ENCODE results near the gene KSR2.

DNA sequence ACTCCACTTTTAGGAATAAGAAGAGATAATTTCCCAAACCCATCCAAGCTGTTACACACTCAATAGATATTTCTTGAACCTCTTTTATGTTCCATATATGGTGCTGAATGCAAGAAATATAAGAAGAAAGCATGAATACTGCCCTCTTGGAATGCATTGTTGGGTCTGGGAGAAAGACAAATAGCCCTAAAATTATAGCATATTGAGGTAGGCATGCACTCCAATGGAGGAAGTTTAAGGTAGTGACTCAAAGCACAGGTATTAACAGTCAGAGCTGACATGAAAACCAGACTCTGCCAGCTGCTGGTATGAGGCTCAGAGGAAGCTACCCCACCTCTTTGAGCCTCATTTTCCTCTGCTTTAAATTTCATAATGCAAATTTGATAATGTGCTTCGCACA is 346.0 kb downstream of the KSR2 start:
- TF ChIP-seq POLR2A (IDR thresholded peaks at IDR 0.05): no peak
- TF ChIP-seq, protein P1, sequence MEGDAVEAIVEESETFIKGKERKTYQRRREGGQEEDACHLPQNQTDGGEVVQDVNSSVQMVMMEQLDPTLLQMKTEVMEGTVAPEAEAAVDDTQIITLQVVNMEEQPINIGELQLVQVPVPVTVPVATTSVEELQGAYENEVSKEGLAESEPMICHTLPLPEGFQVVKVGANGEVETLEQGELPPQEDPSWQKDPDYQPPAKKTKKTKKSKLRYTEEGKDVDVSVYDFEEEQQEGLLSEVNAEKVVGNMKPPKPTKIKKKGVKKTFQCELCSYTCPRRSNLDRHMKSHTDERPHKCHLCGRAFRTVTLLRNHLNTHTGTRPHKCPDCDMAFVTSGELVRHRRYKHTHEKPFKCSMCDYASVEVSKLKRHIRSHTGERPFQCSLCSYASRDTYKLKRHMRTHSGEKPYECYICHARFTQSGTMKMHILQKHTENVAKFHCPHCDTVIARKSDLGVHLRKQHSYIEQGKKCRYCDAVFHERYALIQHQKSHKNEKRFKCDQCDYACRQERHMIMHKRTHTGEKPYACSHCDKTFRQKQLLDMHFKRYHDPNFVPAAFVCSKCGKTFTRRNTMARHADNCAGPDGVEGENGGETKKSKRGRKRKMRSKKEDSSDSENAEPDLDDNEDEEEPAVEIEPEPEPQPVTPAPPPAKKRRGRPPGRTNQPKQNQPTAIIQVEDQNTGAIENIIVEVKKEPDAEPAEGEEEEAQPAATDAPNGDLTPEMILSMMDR (IDR thresholded peaks at IDR 0.05): no peak
